ENCODE results near the gene ADCY9.
A peak's percentile ranks its signal among the peaks of the same experiment; 100 is the strongest.

ADCY9 gene

GRCh38 chr16:4110065-4110464, 6.2 kb downstream of the ADCY9 start:
- Histone ChIP-seq H2AFZ (ENCODE audit: low read length, unreplicated experiment) (no peak overlapping the region), H3K36me3 (ENCODE audit: insufficient read depth, low read length) (no peaks in the 10 kb centered on the region), H3K27me3 (ENCODE audit: insufficient read depth, low read length) (no peaks in the 10 kb centered on the region), H3K4me3 (ENCODE audit: low read depth, low read length) (no peak overlapping the region), H3K4me1 (ENCODE audit: control insufficient read depth, insufficient read depth, low read length, unreplicated experiment) (peaks cover 29% of the 10 kb centered on the region), H3K27ac (ENCODE audit: low read depth, low read length) (no peak overlapping the region), H3K79me2 (ENCODE audit: control insufficient read depth, insufficient read depth, low read length, unreplicated experiment) (peaks cover 44% of the 10 kb centered on the region)

DNA sequence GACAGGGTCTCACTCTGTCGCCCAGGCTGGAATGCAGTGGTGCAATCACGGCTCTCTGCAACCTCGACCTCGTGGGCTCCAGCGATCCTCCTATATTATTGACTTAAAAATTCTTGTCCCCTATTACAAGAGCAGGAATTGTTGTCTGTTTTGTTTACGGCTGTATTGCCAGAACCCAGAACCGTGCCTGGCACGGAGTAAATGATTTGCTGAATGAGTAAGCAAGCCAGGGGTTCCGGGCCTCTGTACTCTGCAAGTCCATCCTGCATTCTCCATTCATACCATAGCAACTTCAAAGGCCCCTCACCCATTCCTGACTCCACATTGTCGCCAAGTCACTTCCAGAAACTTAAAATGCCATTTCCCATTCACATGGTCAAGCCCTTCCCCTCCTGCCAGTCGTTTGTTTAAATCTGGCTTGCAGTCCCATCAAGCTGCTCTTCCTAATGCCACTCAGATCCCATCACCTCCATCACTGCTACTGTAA, 6.9 kb downstream of the ADCY9 start:
- no peak overlapping the region for H3K4me3 ChIP-seq (ENCODE audit: low read depth, low read length)
- no peaks in the 10 kb centered on the region for H3K27me3 ChIP-seq (ENCODE audit: insufficient read depth, low read length)
- no peak overlapping the region for H2AFZ ChIP-seq (ENCODE audit: low read length, unreplicated experiment)
- peaks cover 22% of the 10 kb centered on the region for H3K4me1 ChIP-seq (ENCODE audit: control insufficient read depth, insufficient read depth, low read length, unreplicated experiment)
- H3K79me2 ChIP-seq (ENCODE audit: control insufficient read depth, insufficient read depth, low read length, unreplicated experiment): peaks cover 39% of the 10 kb centered on the region
- no peaks in the 10 kb centered on the region for H3K36me3 ChIP-seq (ENCODE audit: insufficient read depth, low read length)
- H3K27ac ChIP-seq (ENCODE audit: low read depth, low read length): no peak overlapping the region

DNA sequence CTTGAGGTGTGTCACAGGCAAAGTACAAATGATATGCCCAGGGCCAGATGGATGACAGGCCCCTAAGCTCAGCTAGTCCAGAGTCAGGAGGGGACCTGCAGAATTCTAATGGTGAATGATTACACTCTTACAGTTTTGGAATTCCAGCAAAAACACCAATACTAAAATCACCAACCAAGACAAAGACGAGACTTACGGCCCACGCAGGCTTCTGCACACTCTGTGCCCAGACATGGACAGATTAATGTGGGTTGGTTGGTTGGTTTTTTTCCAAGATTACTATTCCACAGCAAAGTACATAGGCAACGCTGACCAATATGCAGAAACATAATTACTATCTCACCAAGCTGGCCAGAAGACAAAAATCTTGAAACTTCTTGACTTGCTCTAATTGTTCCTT, 9.7 kb downstream of the ADCY9 start:
- no peak overlapping the region for H3K27ac ChIP-seq (ENCODE audit: low read depth, low read length)
- peaks cover 9% of the 10 kb centered on the region for H3K4me1 ChIP-seq (ENCODE audit: control insufficient read depth, insufficient read depth, low read length, unreplicated experiment)
- peaks cover 12% of the 10 kb centered on the region; the same call in 1 of the 2 replicates for H3K36me3 ChIP-seq (ENCODE audit: insufficient read depth, low read length)
- H3K79me2 ChIP-seq (ENCODE audit: control insufficient read depth, insufficient read depth, low read length, unreplicated experiment): peaks cover 13% of the 10 kb centered on the region
- no peak overlapping the region for H3K4me3 ChIP-seq (ENCODE audit: low read depth, low read length)
- H2AFZ ChIP-seq (ENCODE audit: low read length, unreplicated experiment): no peak overlapping the region
- no peaks in the 10 kb centered on the region for H3K27me3 ChIP-seq (ENCODE audit: insufficient read depth, low read length)

- H2AFZ ChIP-seq (ENCODE audit: low read length, unreplicated experiment): no peak overlapping the region
- peaks cover 2% of the 10 kb centered on the region for H3K4me1 ChIP-seq (ENCODE audit: control insufficient read depth, insufficient read depth, low read length, unreplicated experiment)
- no peaks in the 10 kb centered on the region for H3K27me3 ChIP-seq (ENCODE audit: insufficient read depth, low read length)
- no peak overlapping the region for H3K27ac ChIP-seq (ENCODE audit: low read depth, low read length)
- H3K79me2 ChIP-seq (ENCODE audit: control insufficient read depth, insufficient read depth, low read length, unreplicated experiment): peaks cover 9% of the 10 kb centered on the region
- no peak overlapping the region for H3K4me3 ChIP-seq (ENCODE audit: low read depth, low read length)
- H3K36me3 ChIP-seq (ENCODE audit: insufficient read depth, low read length): peaks cover 12% of the 10 kb centered on the region; the same call in 1 of the 2 replicates
Measured at GRCh38 chr16:4105848-4106247, 10.4 kb downstream of the ADCY9 start.

DNA sequence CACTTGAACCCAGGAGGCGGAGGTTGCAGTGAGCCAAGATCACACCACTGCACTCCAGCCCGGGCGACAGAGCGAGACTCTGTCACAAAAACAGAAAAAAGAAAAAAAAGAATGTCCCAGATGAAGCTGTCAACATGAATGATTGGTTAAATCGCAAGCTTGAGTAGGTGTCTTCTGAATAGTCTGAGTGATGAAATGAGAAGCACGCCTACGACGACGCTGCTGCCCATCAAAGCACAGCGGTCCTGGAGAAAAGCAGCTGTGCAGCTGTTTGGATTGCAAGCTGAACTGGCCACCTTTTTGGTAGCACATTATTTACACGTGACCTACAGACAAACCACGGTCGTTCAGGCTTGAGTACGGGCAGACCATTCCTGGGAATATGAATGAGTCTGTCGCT, 12.5 kb downstream of the ADCY9 start:
- no peaks in the 10 kb centered on the region for H3K4me1 ChIP-seq (ENCODE audit: control insufficient read depth, insufficient read depth, low read length, unreplicated experiment)
- no peak overlapping the region for H3K4me3 ChIP-seq (ENCODE audit: low read depth, low read length)
- H3K36me3 ChIP-seq (ENCODE audit: insufficient read depth, low read length): peaks cover 12% of the 10 kb centered on the region; the same call in 1 of the 2 replicates
- peaks cover 4% of the 10 kb centered on the region for H3K79me2 ChIP-seq (ENCODE audit: control insufficient read depth, insufficient read depth, low read length, unreplicated experiment)
- H2AFZ ChIP-seq (ENCODE audit: low read length, unreplicated experiment): no peak overlapping the region
- no peak overlapping the region for H3K27ac ChIP-seq (ENCODE audit: low read depth, low read length)
- H3K27me3 ChIP-seq (ENCODE audit: insufficient read depth, low read length): no peaks in the 10 kb centered on the region

DNA sequence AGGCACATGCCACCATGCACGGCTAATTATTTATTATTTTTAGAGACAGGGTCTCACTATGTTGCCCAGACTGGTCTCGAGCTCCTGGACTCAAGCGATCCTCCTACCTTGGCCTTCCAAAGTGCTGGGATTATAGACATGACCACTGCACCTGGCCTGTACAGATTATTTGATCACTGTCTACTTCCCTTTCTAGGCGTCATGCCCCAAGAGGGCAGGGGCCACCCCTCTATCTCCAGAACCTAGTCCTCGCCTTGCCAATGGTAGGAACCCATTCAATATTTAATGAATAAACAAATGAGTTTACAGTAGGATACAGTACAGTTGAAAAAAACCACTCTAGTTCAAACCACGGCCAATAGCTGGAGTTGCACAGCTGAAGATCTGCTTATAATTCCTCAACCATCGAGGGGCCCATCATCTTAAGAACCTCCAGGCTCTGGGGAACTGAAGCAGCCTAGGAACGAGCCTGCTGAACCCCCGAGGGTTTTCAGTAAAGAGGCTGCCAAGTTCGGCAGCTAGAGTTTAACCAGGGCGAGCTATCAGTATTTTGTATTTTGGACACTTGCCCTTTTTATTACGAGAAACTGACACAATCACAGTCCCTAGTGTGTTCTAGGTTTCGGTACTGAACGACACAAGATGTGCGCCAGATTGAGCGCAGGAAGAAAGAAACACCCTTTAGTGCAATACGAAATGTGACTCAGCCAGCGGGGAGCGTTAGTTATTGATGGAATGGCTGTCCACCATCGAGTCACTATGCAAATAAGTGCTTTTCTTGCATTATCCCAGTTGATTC, 14.6 kb downstream of the ADCY9 start:
- peak overlapping the region; percentile 36 for H3K27ac ChIP-seq (ENCODE audit: low read depth, low read length)

DNA sequence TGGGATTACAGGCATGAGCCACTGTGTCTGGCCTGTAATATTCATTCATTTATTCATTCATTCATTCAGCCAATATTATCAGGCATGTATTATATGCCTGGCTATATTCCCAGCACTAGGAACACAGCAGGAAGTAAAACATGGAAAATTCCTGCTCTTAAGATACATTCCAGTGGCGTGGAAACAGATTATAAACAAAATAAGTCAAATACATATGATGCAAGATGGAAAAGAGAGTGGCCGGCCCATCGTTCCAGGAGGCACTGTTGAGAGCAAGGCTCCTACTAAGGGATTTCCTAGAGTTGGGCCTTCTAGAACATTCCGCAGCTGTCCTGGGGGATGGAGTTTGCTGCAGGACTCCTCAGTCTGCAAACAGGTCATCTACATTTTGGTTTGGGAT, 17.7 kb downstream of the ADCY9 start:
- Histone ChIP-seq H3K27ac (ENCODE audit: low read depth, low read length) (no peak overlapping the region), H3K79me2 (ENCODE audit: control insufficient read depth, insufficient read depth, low read length, unreplicated experiment) (peaks cover 4% of the 10 kb centered on the region), H3K4me3 (ENCODE audit: low read depth, low read length) (no peak overlapping the region), H3K27me3 (ENCODE audit: insufficient read depth, low read length) (no peaks in the 10 kb centered on the region), H3K4me1 (ENCODE audit: control insufficient read depth, insufficient read depth, low read length, unreplicated experiment) (peaks cover 4% of the 10 kb centered on the region), H2AFZ (ENCODE audit: low read length, unreplicated experiment) (no peak overlapping the region), H3K36me3 (ENCODE audit: insufficient read depth, low read length) (peaks cover 7% of the 10 kb centered on the region; the same call in 1 of the 2 replicates)

More for the DNA sequence above, 14.6 kb downstream of the ADCY9 start:
- peak overlapping the region; percentile 79 for H2AFZ ChIP-seq (ENCODE audit: low read length, unreplicated experiment)
- H3K4me1 ChIP-seq (ENCODE audit: control insufficient read depth, insufficient read depth, low read length, unreplicated experiment): no peaks in the 10 kb centered on the region
- peaks cover 4% of the 10 kb centered on the region for H3K79me2 ChIP-seq (ENCODE audit: control insufficient read depth, insufficient read depth, low read length, unreplicated experiment)
- H3K36me3 ChIP-seq (ENCODE audit: insufficient read depth, low read length): peaks cover 12% of the 10 kb centered on the region; the same call in 1 of the 2 replicates
- H3K27me3 ChIP-seq (ENCODE audit: insufficient read depth, low read length): no peaks in the 10 kb centered on the region
- H3K4me3 ChIP-seq (ENCODE audit: low read depth, low read length): peak overlapping the region; percentile 69

DNA sequence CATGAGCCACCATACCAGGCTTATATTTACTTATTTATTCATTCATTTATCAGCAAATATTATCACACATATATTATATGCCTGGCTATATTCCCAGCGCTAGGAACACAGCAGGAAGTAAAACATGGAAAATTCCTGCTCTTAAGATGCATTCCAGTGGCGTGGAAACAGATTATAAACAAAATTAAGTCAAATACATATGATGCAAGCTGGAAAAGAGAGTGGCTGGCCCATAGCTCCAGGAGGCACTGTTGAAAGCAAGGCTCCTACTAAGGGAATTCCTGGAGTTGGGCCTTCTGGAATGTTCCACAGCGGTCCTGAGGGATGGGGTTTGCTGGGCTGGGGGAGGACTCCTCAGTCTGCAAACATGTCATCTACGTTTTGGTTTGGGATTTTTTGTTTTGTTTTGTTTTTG, 18.4 kb downstream of the ADCY9 start:
- Histone ChIP-seq H3K27me3 (ENCODE audit: insufficient read depth, low read length) (no peaks in the 10 kb centered on the region), H2AFZ (ENCODE audit: low read length, unreplicated experiment) (no peak overlapping the region), H3K4me1 (ENCODE audit: control insufficient read depth, insufficient read depth, low read length, unreplicated experiment) (peaks cover 7% of the 10 kb centered on the region), H3K79me2 (ENCODE audit: control insufficient read depth, insufficient read depth, low read length, unreplicated experiment) (peaks cover 4% of the 10 kb centered on the region), H3K4me3 (ENCODE audit: low read depth, low read length) (no peak overlapping the region), H3K27ac (ENCODE audit: low read depth, low read length) (no peak overlapping the region), H3K36me3 (ENCODE audit: insufficient read depth, low read length) (peaks cover under 1% of the 10 kb centered on the region; the same call in 1 of the 2 replicates)

DNA sequence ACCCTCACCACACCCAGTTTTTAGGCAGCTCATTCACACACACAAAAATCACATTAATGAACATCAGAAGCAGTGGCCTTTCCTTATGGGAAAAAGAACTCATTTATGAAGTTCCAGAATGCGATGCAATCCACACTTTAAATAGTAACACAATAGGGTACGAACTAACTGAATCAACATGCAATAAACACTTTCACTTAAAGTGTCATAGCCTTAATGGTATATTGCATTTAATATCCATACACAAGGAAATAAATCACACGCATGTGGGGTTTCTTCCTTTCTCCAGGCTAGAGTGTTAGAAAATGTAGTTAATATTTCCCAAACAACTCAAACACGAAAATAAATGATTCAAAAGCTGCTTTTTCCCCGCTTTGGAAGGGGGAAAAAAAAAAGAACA, 19.7 kb downstream of the ADCY9 start:
- Histone ChIP-seq H3K4me1 (ENCODE audit: control insufficient read depth, insufficient read depth, low read length, unreplicated experiment) (peaks cover 13% of the 10 kb centered on the region), H3K27ac (ENCODE audit: low read depth, low read length) (no peak overlapping the region), H3K4me3 (ENCODE audit: low read depth, low read length) (no peak overlapping the region), H3K27me3 (ENCODE audit: insufficient read depth, low read length) (no peaks in the 10 kb centered on the region), H3K36me3 (ENCODE audit: insufficient read depth, low read length) (no peaks in the 10 kb centered on the region), H2AFZ (ENCODE audit: low read length, unreplicated experiment) (no peak overlapping the region), H3K79me2 (ENCODE audit: control insufficient read depth, insufficient read depth, low read length, unreplicated experiment) (peaks cover 6% of the 10 kb centered on the region)

GRCh38 chr16:4094127-4094773, 22.0 kb downstream of the ADCY9 start:
- Histone ChIP-seq H3K27me3 (ENCODE audit: insufficient read depth, low read length) (no peaks in the 10 kb centered on the region), H3K36me3 (ENCODE audit: insufficient read depth, low read length) (no peaks in the 10 kb centered on the region), H3K79me2 (ENCODE audit: control insufficient read depth, insufficient read depth, low read length, unreplicated experiment) (peaks cover 5% of the 10 kb centered on the region), H3K4me3 (ENCODE audit: low read depth, low read length) (peak overlapping the region; percentile 67; the same call in 1 of the 2 replicates), H3K27ac (ENCODE audit: low read depth, low read length) (no peak overlapping the region), H2AFZ (ENCODE audit: low read length, unreplicated experiment) (no peak overlapping the region), H3K4me1 (ENCODE audit: control insufficient read depth, insufficient read depth, low read length, unreplicated experiment) (peaks cover 13% of the 10 kb centered on the region)
